Parathyroid adenoma (tissue), 2 donors: Measurements from ENCODE around the gene C15orf62.

Experiments used
- H2AFZ ChIP-seq: fragments of 300-600 bp; sonication (generic); one replicate; pipeline ENCODE4 v1.7.0; 2017; ENCODE audit warnings: antibody characterized with exemption, mild to moderate bottlenecking
- H3K27ac ChIP-seq: fragments of 300-600 bp; sonication (generic); one replicate; pipeline ENCODE4 v1.7.0; 2017
- H3K27me3 ChIP-seq: fragments of 300-600 bp; sonication (generic); one replicate; pipeline ENCODE4 v1.7.0; 2017; ENCODE audit warnings: low read length; ENCODE audit not compliant: control insufficient read depth, insufficient read depth
- H3K36me3 ChIP-seq: fragments of 300-600 bp; sonication (generic); one replicate; pipeline ENCODE4 v1.7.0; 2017; ENCODE audit warnings: low read length; ENCODE audit not compliant: control insufficient read depth, insufficient read depth
- H3K4me1 ChIP-seq: fragments of 300-600 bp; sonication (generic); one replicate; pipeline ENCODE4 v1.7.0; 2017; ENCODE audit warnings: control low read depth
- H3K4me2 ChIP-seq: fragments of 300-600 bp; sonication (generic); one replicate; pipeline ENCODE4 v1.7.0; 2017; ENCODE audit warnings: low read length
- H3K4me3 ChIP-seq: fragments of 300-600 bp; sonication (generic); one replicate; pipeline ENCODE4 v1.7.0; 2017; ENCODE audit warnings: low read depth, low read length
- H3K79me2 ChIP-seq: fragments of 300-600 bp; sonication (generic); one replicate; pipeline ENCODE4 v1.7.0; 2017; ENCODE audit warnings: control low read depth
- H3K9ac ChIP-seq: fragments of 300-600 bp; sonication (generic); one replicate; pipeline ENCODE4 v1.7.0; 2017; ENCODE audit warnings: mild to moderate bottlenecking
- H3K9me3 ChIP-seq: fragments of 300-600 bp; sonication (generic); one replicate; pipeline ENCODE4 v1.7.0; 2017; ENCODE audit warnings: low read length; ENCODE audit not compliant: control insufficient read depth
- CTCF ChIP-seq: fragments of 300-600 bp; sonication (generic); IDR thresholded peaks from one replicate; pipeline ENCODE4 v1.7.0; 2017; ENCODE audit warnings: antibody characterized with exemption, mild to moderate bottlenecking
- donor health status: primary hyperparathyroidism.

The C15orf62 gene

GRCh38 chr15:40799523-40799922, 29.7 kb downstream of the C15orf62 start:
- no peaks in the 10 kb centered on the region for H3K27me3 ChIP-seq
- no peak overlapping the region for H3K4me2 ChIP-seq
- H3K4me1 ChIP-seq, result peaks cover 10% of the 10 kb centered on the region
- no peak for TF ChIP-seq CTCF
- H3K4me3 ChIP-seq, result no peak overlapping the region
- no peak overlapping the region for H3K27ac ChIP-seq
- H3K9me3 ChIP-seq, result no peaks in the 10 kb centered on the region
- H3K36me3 ChIP-seq, result no peaks in the 10 kb centered on the region
- H3K79me2 ChIP-seq, result peaks cover 28% of the 10 kb centered on the region
- H2AFZ ChIP-seq, result no peak overlapping the region
- H3K9ac ChIP-seq, result no peak overlapping the region

GRCh38 chr15:40803076-40803475, 33.3 kb downstream of the C15orf62 start:
- Histone ChIP-seq H2AFZ (no peak overlapping the region), H3K4me2 (no peak overlapping the region), H3K27ac (peak overlapping the region; percentile 83), H3K36me3 (no peaks in the 10 kb centered on the region), H3K9ac (no peak overlapping the region), H3K9me3 (no peaks in the 10 kb centered on the region), H3K27me3 (no peaks in the 10 kb centered on the region), H3K4me3 (no peak overlapping the region), H3K4me1 (peaks cover 12% of the 10 kb centered on the region), H3K79me2 (peaks cover 21% of the 10 kb centered on the region)
- TF ChIP-seq CTCF, result no peak

- peaks cover 12% of the 10 kb centered on the region for H3K4me1 ChIP-seq
- H3K4me2 ChIP-seq, result no peak overlapping the region
- H3K27ac ChIP-seq, result peak overlapping the region; percentile 83
- H3K9me3 ChIP-seq, result no peaks in the 10 kb centered on the region
- H2AFZ ChIP-seq, result no peak overlapping the region
- no peak overlapping the region for H3K4me3 ChIP-seq
- H3K79me2 ChIP-seq, result peaks cover 17% of the 10 kb centered on the region
- H3K9ac ChIP-seq, result no peak overlapping the region
- TF ChIP-seq CTCF, result no peak
- no peaks in the 10 kb centered on the region for H3K36me3 ChIP-seq
- H3K27me3 ChIP-seq, result no peaks in the 10 kb centered on the region
These were observed 33.9 kb downstream of the C15orf62 start for GRCh38 chr15:40803688-40804087.

GRCh38 chr15:40806672-40807027, 36.9 kb downstream of the C15orf62 start:
- Histone ChIP-seq H3K9me3 (no peaks in the 10 kb centered on the region), H3K27ac (peak overlapping the region; percentile 90), H3K9ac (peak overlapping the region; percentile 74), H3K4me2 (peak overlapping the region; percentile 83), H2AFZ (peak overlapping the region; percentile 95), H3K4me3 (peak overlapping the region; percentile 99), H3K27me3 (no peaks in the 10 kb centered on the region), H3K4me1 (peaks cover 12% of the 10 kb centered on the region), H3K79me2 (peaks cover 6% of the 10 kb centered on the region), H3K36me3 (no peaks in the 10 kb centered on the region)
- TF ChIP-seq CTCF, result no peak

- Histone ChIP-seq H3K4me1 (peaks cover 12% of the 10 kb centered on the region), H3K27ac (peak within 1 kb of the TSS; percentile 90)
These were observed 37.5 kb downstream of the C15orf62 start, which contains the start of the genes DNAJC17 and ZFYVE19 for GRCh38 chr15:40807028-40807887. Gene DNAJC17 (minus strand): TSS chr15:40807473. CDS start chr15:40807446, 27 bp downstream. Gene ZFYVE19 (plus strand): TSS chr15:40807089. CDS start chr15:40807590, 501 bp downstream.

More at GRCh38 chr15:40807028-40807887, 37.5 kb downstream of the C15orf62 start, which contains the start of the genes DNAJC17 and ZFYVE19:
- peak within 1 kb of the TSS; percentile 95 for H2AFZ ChIP-seq
- H3K4me3 ChIP-seq, result peak within 1 kb of the TSS; percentile 99
- no peaks in the 10 kb centered on the region for H3K9me3 ChIP-seq
- no peak for TF ChIP-seq CTCF
- H3K27me3 ChIP-seq, result no peaks in the 10 kb centered on the region
- peaks cover 6% of the 10 kb centered on the region for H3K79me2 ChIP-seq
- peak within 1 kb of the TSS; percentile 83 for H3K4me2 ChIP-seq
- H3K9ac ChIP-seq, result peak within 1 kb of the TSS; percentile 74
- no peaks in the 10 kb centered on the region for H3K36me3 ChIP-seq
